Purkinje cell (primary cell): ENCODE measurements around the gene NR2C1. TPM values are rescaled to one million over a fixed set of nuclear protein-coding genes. Genes with fewer than 3 reads are reported as not detected.

Source experiments
- polyA plus RNA-seq: library from polyadenylated mRNA; unstranded; fragments of >200 nt; fragmentation: Nextera tagmentation; gene quantifications from 2 replicates; pipeline ENCODE4 v1.2.1, GENCODE V29; 2014

NR2C1 gene
- polyA plus RNA-seq: 44.6 and 53.5 TPM in 2 replicates

DNA sequence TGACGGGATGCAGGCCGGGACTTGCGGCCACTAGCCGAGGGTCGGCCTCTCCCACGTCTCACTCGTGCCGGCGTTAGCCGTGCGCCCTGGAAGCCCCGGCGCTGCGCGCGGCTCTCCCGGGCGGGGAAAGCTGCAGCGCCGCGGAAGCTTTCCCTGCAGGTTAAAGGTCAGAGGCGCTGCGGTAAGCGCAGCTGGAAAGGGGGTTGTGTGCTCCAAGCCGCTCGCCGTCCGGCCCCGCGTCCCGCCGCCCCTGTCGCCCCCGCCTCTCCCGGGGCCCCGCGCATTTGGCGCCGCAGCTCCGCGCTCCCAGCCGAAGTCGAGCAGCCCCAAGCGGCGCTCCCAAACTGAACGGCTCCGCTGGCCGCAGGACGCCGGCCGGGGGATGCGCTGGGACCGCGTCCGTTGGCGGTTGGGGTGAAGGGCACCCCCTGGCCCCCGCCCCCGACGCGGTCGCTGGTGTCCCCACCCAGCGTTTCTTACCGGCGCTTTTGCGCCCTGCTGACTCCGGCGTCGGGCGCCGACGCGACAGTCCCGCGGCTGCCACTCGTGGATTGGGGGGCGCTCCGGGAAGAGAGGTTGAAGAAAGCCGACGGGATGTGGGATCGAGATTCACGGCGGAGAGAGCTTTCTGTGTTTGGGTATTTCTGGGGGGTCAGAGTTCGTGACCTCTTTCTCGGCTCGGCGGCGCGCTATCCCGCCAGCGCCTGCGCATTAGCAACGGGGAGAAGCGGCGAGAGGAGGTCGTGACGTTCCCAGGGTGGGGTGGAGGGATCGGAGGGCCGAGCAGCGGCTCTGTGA is at the start of gene NR2C1:
TSS of gene NR2C1 (minus strand) at position 719 of the 798 bp plus-strand sequence. CDS start 6,234 bp downstream, outside the sequence.

DNA sequence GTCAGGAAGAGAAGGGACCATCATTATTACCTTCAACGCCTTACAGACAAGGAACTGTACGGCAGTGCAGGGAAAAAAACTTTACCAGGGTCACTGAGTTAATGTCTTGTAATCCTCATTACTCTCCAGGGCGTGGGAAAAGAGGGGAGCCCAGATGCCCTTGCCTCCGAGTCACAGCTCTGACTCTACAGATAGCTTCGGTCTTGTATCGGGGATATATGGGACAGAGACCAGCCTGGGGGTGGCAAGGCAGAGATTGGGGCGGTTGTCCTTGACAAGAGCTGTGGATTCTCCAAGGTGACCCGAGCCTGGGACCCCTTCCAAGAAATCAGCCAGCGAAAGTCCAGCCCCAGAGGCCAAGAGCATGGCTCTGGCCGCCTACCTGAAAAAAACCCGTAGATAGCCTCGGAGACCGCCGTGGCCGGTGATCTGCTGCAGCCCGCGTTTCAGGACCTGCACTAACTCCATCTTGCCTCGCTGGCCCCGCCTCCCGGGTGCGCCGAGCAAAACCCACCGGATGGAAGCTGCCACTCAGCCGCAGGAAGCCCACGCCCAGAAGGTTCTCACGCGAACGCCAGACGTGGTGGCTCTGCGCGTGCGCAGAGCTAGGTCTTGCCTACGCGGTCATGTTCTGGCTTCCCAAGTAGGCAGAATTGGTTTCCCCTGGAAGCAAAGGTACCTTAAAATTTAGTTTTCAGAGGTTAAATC is 70.1 kb downstream of the NR2C1 start, which contains the start of gene NDUFA12:
TSS of gene NDUFA12 (minus strand) at position 485 of the 708 bp plus-strand sequence. CDS start at position 468, 17 bp downstream.

Other genes starting within 250 kb of the NR2C1 start
- 1,013 and 1,030 TPM in 2 replicates for gene NDUFA12, start 69.9 kb downstream of the NR2C1 start, polyA plus RNA-seq
- 1.1 and 2.8 TPM in 2 replicates for gene FGD6, start 143.8 kb upstream of the NR2C1 start, polyA plus RNA-seq
- 162 and 210 TPM in 2 replicates for gene VEZT, start 144.2 kb upstream of the NR2C1 start, polyA plus RNA-seq